Left kidney (tissue), 2 donors: ENCODE results near the gene CCHCR1. TPM values are rescaled to one million over a fixed set of nuclear protein-coding genes. Genes with fewer than 3 reads are reported as not detected.
A peak's percentile ranks its signal among the peaks of the same experiment; 100 is the strongest.

Experiments used
- DNase-seq: peaks from one replicate; pipeline ENCODE4 v3.0.0-alpha.2; 2013
- polyA plus RNA-seq: library from polyadenylated mRNA; unstranded; fragments of 120-200 nt; gene quantifications from one replicate; pipeline ENCODE4 v1.2.1, GENCODE V29; 2013; ENCODE audit not compliant: insufficient read length

The CCHCR1 gene
- polyA plus RNA-seq, 1 donor = 37.2 TPM

DNA sequence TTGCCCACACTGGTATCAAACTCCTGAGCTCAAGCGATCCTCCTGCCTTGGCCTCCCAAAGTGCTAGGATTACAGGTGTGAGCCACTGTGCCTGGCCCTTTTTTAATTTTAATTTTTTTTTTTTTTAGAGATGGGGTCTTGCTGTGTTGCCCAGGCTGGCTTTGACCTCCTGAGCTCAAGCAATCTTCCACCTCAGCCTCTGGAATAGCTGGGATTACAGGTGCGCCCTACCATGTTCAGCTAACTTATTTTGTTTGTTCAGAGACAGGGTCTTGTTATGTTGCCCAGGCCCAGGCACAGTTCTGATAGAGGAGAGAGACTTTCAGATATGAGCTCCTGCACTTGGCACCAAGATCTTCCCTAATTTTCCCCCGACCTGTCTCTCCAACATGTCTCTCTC, 26.9 kb downstream of the CCHCR1 start:
- DNase-seq = no peak

GRCh38 chr6:31129130-31129529, 28.5 kb downstream of the CCHCR1 start:
- no peak for DNase-seq

DNA sequence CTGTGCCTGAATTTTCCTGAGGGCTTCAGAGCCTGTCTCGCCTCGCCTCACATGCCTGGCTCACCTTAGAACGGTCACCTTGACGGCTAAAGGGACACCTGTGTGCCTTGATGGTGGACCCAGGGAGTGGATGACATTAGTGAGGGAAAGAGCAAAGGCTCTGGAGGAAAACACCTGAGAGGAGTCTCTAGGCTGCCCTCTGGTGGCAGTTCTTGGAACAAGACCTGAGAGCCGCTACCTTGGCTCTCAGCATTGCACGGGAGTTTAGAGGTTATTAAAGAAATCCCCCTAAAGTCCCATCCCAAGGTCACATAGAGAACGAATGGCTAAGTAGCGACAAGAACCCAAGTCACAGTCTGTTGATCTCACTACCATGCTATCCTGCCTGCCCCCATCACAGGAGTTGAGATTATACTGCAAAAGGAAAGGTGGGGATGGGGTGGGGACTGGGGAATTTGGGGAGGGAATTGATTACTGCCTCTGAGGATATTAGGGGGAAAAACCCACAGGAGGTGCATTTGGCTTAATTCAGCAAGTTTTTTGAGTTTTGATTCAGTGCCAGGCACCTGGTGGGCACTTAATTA, 29.4 kb downstream of the CCHCR1 start:
- DNase-seq = peak; percentile 52

DNA sequence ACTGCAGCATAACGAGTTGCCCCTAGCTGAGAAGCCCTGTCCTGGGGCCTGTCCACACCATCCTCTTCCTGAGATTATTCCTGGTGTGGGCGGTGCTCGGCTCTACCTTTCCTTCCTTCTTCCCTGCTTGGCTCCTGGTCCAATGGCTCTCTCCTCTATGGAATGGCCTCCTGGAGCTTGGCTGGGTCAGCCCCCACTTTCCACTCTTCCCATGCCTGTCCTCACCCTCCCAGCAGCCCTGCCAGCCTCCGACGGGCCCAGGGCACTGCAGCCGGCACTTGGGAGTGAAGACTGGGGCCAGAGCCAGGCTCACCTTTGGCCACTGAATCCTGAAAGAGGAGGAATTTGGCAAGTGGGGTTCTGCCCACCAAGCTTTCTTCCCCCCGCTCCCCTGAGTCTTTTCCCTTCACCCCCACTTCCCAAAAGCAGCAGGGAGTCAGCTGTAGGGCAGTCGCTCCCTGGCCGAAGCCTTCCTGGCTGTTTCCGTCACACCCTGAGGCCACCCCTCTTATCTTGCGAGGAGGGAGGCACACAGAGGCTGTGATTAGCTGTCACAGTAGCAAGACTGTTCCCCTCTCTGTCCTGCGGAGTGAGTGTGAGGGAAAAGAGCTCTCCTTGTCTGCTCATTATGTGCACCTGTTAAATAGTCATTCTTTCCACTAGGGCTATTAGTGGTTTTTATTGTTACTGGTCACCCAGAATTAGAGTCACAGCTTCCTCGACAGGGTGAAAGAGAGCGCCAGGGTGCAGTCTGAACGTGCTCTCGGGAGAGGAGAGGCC, 31.0 kb downstream of the CCHCR1 start:
- DNase-seq = no peak

DNA sequence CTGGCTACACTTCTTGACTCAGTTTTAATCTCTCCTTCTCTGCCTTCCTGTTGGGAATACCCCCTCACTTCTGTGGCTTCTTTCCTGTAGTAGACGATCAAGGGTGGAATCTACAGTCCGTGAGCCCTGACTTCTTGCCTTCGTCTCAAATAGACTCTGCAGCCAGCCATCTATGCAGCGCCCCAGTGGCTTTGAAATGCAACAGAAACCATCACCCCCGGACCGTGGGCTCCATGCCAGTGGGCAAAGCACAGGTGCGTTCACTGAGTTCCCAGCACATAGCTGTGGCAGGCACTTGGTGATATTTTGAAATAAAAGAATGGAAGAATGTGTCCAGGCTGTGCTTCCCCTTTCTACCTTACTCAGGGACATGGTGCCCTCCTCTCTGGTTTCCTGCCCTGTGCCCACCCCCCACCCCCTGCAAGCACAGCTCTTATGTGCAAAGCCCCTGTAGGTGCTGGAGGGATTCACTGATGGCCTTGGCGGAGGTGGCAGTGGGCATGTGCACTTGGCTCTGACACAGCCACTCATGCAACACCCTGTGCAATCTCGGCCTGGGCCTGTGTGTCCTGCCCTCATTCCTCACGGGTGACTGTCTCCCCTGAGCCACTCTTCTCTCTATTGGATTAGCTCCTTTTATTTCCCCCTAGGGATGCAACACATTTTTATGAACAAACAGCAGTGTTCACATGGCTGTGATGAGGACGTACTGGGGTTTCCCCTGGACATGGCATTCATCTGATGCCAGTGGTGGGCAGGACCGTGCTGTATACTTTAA, 31.8 kb downstream of the CCHCR1 start:
- DNase-seq = no peak

DNA sequence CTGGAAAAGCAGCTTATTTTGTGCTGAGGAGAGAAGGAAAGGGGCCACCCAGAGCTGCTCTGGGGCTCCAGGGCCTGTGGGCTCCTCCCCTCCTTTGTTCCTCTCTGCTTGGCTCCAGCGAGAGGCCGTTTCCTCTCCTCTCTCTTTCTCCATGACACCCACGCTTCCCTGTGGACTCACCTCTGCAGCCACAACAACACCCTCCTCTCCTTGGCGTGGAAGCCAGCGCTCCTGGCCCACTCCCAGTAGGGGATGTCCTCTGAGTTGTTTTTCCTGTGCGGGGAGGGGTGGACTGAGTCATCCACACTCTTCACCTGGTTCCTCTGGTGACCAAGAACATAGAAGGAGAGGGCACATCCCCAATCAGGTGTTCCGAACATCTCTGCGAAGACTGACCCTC, 32.4 kb downstream of the CCHCR1 start:
- DNase-seq = no peak

DNA sequence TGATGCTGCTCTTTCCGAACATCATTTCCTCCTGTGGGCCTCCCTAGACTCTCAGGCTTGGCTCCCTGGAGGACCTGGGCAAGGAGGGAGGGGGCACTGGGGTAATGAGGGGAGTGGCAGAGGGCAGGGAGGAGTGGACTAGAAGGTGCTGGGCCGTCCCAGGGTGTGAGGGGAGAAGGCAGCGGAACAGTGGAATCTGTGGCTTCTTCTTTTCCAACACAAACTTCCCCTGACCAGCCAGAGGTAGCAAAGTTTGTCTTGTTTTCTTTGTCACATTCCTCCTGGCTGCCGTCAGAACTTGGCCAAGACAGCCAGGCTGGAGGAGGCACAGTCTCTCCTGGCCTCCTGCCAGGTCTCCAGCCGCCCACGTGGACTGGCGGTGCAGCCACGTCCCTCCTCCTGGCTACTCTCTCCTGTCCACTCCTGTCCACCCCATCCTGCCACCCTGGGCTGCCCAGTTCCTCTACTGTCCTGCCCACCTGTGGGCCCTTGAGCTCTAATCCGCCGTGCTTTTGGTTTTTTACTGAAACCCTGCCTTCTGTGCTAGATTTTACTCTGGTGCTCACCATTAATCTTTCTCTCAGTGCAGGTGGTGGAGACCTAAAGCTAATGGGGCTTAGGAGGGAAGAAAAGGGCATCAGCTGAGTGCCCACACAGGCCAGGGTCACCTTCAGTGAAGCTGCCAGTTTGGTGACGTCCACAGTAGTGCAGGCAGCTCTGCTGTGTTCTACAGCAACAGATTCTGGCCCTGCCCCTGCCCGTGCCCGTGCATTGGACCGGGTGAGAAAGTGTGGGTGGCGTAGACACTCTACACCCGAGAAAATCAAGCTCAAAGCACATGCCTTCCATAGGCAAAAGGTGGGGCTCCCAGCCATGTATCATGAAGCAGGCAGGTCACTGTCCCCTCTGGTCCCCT, 34.6 kb downstream of the CCHCR1 start:
- DNase-seq = peak; percentile 71

DNA sequence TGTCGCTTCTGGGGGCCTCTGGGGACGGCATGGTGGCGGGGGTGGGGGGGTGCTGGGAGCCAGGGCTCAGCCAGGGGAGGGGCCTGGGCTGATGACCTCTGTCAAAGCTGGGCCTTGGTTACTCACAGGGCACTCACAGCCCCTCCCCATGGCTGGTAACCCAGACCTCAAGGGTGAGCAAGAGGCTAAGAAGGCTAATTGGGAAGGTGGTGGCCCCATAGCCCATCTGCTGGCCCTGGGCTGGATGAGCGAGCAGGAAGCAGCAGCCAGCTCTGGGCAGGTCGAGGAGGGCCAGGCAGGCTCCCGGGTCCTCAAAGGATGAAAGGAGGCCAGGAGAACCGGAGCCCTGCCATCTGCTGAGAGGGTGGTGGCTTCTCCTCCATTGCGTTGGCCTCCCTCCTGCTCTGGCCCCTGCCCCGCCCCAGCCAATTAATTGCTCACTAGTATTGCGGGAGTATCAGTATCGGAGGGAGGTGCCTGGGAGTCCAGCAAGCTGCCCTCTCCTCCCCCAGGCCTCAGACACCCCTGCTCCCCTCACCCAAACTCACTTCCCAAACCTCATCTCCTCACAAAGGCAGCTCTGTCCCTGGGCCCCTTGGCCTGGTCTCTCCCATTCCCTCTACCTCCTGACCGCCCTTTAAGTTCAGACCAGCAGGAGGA, 36.3 kb downstream of the CCHCR1 start:
- no peak for DNase-seq

- no peak for DNase-seq
Observed at GRCh38 chr6:31120151-31120915, 37.3 kb downstream of the CCHCR1 start, which contains the start of gene CDSN. Gene CDSN (minus strand): TSS chr6:31120446. CDS start chr6:31120419, 27 bp downstream.

- DNase-seq = no peak
Observed at GRCh38 chr6:31118178-31118577, 39.4 kb downstream of the CCHCR1 start.

DNA sequence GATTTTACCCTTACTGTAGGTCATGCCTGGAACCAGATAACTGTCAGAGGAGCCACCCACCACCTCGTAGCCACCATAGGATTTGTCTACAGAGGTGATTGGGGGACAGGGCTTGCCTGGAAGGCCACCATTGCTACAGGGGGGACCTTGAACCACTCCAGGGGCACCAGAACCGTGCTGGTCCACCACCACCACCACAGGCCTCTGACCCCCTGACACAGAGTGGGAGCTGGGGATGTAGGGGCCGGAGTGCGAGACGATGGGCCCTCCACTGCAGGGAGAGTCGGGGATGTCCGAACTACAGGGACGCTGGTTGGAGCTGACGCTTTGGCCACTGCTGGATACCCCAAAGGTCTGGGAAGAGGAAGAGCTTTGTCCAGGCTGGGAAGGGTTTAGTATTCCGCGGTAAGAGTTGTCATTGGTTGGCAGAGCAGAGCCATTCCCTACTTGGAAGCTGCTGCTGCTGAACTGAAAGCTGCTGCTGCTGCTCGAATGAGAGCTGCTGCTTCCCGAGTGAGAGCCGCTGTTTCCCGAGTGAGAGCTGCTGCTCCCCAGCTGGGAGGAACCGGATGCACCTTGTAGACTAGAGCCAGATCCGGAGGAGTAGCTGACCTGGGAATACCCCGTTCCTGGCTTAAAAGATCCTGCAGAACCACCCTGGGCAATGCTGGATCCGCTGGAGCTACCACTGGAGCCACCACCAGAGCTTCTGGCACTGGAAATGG, 40.8 kb downstream of the CCHCR1 start:
- DNase-seq = no peak

DNA sequence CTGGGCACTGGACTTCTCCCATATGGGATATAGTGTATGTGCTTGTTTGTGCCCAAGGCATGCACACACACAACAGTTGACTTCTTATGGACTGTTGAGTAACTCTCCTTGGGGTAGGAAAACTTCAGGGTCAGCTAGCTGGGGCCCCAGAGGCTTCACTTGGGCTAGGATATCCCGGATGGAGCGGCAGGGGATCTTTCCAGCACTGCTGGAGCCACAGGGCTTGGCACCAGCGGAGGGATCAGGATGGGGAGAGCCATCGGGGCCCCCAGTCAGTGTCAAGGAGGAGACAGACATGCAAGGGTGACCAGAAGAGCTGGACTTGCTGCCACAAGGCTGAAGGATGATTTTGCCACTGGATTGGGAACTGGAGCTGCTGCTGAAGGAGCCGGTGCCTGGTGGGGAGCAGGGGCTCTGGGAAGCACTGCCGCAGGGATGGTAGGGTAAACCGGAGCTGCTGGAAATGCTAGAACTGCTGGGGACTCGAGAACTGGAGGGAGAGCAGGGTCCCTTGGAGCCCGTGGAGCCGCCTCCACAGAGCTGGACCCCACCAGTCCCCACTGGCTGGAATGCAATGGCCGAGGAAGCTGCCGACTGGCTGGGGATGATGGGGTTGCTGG, 41.6 kb downstream of the CCHCR1 start:
- DNase-seq = no peak

- DNase-seq = no peak
Observed at GRCh38 chr6:31114970-31115849, 42.4 kb downstream of the CCHCR1 start.

DNA sequence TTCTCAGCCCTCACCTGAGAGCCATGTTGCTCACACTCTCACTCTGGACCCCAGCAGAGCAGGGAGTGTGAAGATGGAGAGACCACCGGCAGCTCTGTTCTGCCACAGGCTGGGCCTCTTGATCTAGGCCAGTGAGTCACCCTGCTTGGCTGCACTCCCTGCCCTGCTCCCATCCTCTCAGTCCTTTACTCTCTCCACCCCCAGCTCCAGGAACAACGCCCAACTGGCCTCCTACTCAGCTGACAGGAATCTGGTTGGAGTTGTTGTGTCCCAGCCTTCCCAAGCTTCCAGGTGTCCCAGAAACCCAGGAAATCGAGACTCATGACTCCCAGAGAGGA, 43.1 kb downstream of the CCHCR1 start, which contains the start of gene PSORS1C1:
PSORS1C1 (plus strand) TSS at position 260 of the 338 bp plus-strand sequence. CDS start 14,833 bp downstream, outside the sequence.
- DNase-seq = no peak

GRCh38 chr6:31113861-31114540, 43.6 kb downstream of the CCHCR1 start:
- DNase-seq = no peak

- no peak for DNase-seq
Observed at GRCh38 chr6:31112478-31112877, 45.1 kb downstream of the CCHCR1 start, which contains the start of gene C6orf15. Gene C6orf15 (minus strand): TSS chr6:31112575. CDS start chr6:31112555, 20 bp downstream.

GRCh38 chr6:31111712-31112111, 45.9 kb downstream of the CCHCR1 start:
- DNase-seq = no peak
